HepG2 (cell line): ENCODE measurements around the gene AQP11. TPM values are rescaled to one million over a fixed set of nuclear protein-coding genes. Genes with fewer than 3 reads are reported as not detected.

Source experiments
- CBFB ChIP-seq: sonication (generic); formaldehyde crosslinking; IDR thresholded peaks from 2 replicates; pipeline ENCODE4 v1.4.0; 2020; ENCODE audit warnings: missing genetic modification reagents
- CREB1 ChIP-seq, 2 experiments: fragments of 450-650 bp in 1 of 2; IDR thresholded peaks; 2 replicates each; pipeline ENCODE4 v1.6.1; 2016 to 2017; ENCODE audit warnings: control low read depth in 1 of 2, mild to moderate bottlenecking in 1 of 2, missing compliant biosample characterization in 1 of 2, missing genetic modification characterization in 1 of 2
- PHF5A ChIP-seq: IDR thresholded peaks from one replicate; pipeline ENCODE4 v1.6.1; 2018; ENCODE audit warnings: low read depth, missing genetic modification reagents; ENCODE audit not compliant: unreplicated experiment
- RAD21 ChIP-seq: fragments of 450-650 bp; formaldehyde crosslinking; IDR thresholded peaks from 2 replicates; pipeline ENCODE4 v1.5.0; 2020; ENCODE audit warnings: mild to moderate bottlenecking
- RXRB ChIP-seq: IDR thresholded peaks from 2 replicates; pipeline ENCODE4 v1.6.1; 2016; ENCODE audit warnings: borderline replicate concordance, missing genetic modification reagents, missing compliant biosample characterization
- SKI ChIP-seq: fragments of 450-650 bp; IDR thresholded peaks from one replicate; pipeline ENCODE4 v1.6.1; 2018; ENCODE audit warnings: mild to moderate bottlenecking; ENCODE audit not compliant: partially characterized antibody
- TP53 ChIP-seq: sonication (generic); formaldehyde crosslinking; conservative IDR thresholded peaks from 2 replicates; pipeline ENCODE4 v1.4.0; 2020; ENCODE audit warnings: missing genetic modification reagents
- ZFP36L1 ChIP-seq: sonication (generic); formaldehyde crosslinking; IDR thresholded peaks from 2 replicates; pipeline ENCODE4 v1.8.0; 2022; ENCODE audit warnings: mild to moderate bottlenecking, missing genetic modification reagents, moderate library complexity
- ZNF225 ChIP-seq: sonication (generic); formaldehyde crosslinking; IDR thresholded peaks from 2 replicates; pipeline ENCODE4 v1.4.0; 2020; ENCODE audit warnings: mild to moderate bottlenecking, missing genetic modification reagents
- ZNF251 ChIP-seq: sonication (generic); formaldehyde crosslinking; IDR thresholded peaks from 2 replicates; pipeline ENCODE4 v1.9.0; 2021; ENCODE audit warnings: mild to moderate bottlenecking, missing genetic modification reagents
- ZNF34 ChIP-seq: sonication (generic); formaldehyde crosslinking; IDR thresholded peaks from 2 replicates; pipeline ENCODE4 v1.4.0; 2020; ENCODE audit warnings: mild to moderate bottlenecking, missing genetic modification reagents, borderline replicate concordance
- ZNF607 ChIP-seq: sonication (generic); formaldehyde crosslinking; IDR thresholded peaks from 2 replicates; pipeline ENCODE4 v1.5.1; 2020; ENCODE audit warnings: missing genetic modification reagents, mild to moderate bottlenecking, borderline replicate concordance
- ZNF652 ChIP-seq: IDR thresholded peaks from 2 replicates; pipeline ENCODE4 v1.6.1; 2016; ENCODE audit warnings: low read depth, borderline replicate concordance
- polyA plus RNA-seq, 8 experiments: library from polyadenylated mRNA; depleted of rRNA in 3 of 8; stranded (reverse) in 7 of 8; unstranded in 1 of 8; fragments of >200 nt; fragmentation: Illumina TruSeq in 4 of 8; extraction: Trizol in 4 of 8; gene quantifications; 2 replicates each; pipeline versions ENCODE4 v1.2.1 to v1.2.3, GENCODE V29; 2011 to 2016; ENCODE audit warnings: low read depth in 4 of 8, missing spikeins in 1 of 8, mixed read lengths in 1 of 8; ENCODE audit not compliant: insufficient read depth in 1 of 8
- total RNA-seq, 5 experiments: library from RNA; depleted of rRNA; stranded (reverse); fragments of >200 nt; fragmentation: Illumina TruSeq; extraction: Trizol; gene quantifications; 2 replicates each; pipeline ENCODE4 v1.2.3, GENCODE V29; 2016; ENCODE audit warnings: low read depth in 1 of 5
- TF ChIP-seq, protein P1 (sequence below): sonication (generic); formaldehyde crosslinking; IDR thresholded peaks from 2 replicates; pipeline ENCODE4 v1.4.0; 2020; ENCODE audit warnings: missing genetic modification reagents
- TF ChIP-seq, protein P2 (sequence below): sonication (generic); formaldehyde crosslinking; IDR thresholded peaks from 2 replicates; pipeline ENCODE4 v1.8.0; 2022; ENCODE audit warnings: mild to moderate bottlenecking, missing genetic modification reagents, moderate library complexity
- TF ChIP-seq, protein P3 (sequence below): sonication (generic); formaldehyde crosslinking; IDR thresholded peaks from 2 replicates; pipeline ENCODE4 v1.9.0; 2021; ENCODE audit warnings: missing genetic modification reagents, borderline replicate concordance
- TF ChIP-seq, protein P4 (sequence below): sonication (generic); formaldehyde crosslinking; IDR thresholded peaks from 2 replicates; pipeline ENCODE4 v1.5.1; 2020; ENCODE audit warnings: mild to moderate bottlenecking, missing genetic modification reagents, moderate library complexity

The AQP11 gene
- total and polyA plus RNA-seq, 2 of the 13 experiments (the other 11 are each of a cell fraction or from before 2014, with no cell fraction given) = 10.4 to 15.3 TPM

DNA sequence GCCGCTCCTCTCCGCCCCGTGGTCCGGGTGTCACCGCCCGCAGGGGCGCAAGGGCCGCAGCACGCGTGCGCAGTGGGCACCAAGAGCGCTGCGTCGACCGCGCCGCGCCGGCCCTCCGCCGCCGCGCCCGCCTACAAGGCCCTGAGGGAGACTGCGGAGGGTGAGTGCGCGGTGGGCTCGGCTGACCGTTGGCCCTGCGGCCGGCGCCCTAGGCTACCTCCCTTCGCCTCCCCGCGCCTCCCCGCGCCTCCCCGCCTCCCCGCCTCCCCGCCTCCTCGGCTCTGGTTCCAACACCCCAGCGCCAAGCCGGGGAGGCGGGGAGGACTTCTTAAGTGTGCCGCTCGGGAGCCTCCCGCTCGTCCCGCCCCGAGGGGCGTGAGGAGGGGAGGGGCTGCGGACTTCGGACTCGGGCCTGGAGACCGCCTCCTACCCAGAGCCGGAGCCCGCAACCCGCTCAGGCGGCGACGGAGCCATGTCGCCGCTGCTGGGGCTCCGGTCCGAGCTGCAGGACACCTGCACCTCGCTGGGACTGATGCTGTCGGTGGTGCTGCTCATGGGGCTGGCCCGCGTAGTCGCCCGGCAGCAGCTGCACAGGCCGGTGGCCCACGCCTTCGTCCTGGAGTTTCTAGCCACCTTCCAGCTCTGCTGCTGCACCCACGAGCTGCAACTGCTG, at the start of gene AQP11 (continued):
- TF ChIP-seq, protein P1, sequence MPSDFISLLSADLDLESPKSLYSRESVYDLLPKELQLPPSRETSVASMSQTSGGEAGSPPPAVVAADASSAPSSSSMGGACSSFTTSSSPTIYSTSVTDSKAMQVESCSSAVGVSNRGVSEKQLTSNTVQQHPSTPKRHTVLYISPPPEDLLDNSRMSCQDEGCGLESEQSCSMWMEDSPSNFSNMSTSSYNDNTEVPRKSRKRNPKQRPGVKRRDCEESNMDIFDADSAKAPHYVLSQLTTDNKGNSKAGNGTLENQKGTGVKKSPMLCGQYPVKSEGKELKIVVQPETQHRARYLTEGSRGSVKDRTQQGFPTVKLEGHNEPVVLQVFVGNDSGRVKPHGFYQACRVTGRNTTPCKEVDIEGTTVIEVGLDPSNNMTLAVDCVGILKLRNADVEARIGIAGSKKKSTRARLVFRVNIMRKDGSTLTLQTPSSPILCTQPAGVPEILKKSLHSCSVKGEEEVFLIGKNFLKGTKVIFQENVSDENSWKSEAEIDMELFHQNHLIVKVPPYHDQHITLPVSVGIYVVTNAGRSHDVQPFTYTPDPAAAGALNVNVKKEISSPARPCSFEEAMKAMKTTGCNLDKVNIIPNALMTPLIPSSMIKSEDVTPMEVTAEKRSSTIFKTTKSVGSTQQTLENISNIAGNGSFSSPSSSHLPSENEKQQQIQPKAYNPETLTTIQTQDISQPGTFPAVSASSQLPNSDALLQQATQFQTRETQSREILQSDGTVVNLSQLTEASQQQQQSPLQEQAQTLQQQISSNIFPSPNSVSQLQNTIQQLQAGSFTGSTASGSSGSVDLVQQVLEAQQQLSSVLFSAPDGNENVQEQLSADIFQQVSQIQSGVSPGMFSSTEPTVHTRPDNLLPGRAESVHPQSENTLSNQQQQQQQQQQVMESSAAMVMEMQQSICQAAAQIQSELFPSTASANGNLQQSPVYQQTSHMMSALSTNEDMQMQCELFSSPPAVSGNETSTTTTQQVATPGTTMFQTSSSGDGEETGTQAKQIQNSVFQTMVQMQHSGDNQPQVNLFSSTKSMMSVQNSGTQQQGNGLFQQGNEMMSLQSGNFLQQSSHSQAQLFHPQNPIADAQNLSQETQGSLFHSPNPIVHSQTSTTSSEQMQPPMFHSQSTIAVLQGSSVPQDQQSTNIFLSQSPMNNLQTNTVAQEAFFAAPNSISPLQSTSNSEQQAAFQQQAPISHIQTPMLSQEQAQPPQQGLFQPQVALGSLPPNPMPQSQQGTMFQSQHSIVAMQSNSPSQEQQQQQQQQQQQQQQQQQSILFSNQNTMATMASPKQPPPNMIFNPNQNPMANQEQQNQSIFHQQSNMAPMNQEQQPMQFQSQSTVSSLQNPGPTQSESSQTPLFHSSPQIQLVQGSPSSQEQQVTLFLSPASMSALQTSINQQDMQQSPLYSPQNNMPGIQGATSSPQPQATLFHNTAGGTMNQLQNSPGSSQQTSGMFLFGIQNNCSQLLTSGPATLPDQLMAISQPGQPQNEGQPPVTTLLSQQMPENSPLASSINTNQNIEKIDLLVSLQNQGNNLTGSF (CRISPR knock-in tag) = no peak; the same call in none of the 2 replicates
- TF ChIP-seq ZFP36L1 (CRISPR knock-in tag) (0 out of 2 replicates have a peak, but pooled peaks have one; percentile 12), CREB1 (IDR thresholded peaks at IDR 0.05) (peak; percentile 13; the same call in 1 of the 2 replicates), CREB1 (CRISPR knock-in tag; IDR thresholded peaks at IDR 0.05) (no peak), RAD21 (CRISPR knock-in tag) (peak; percentile 37; the same call in 1 of the 2 replicates), SKI (peak; percentile 69), CBFB (peak; percentile 47; the same call in 1 of the 2 replicates), ZNF652 (CRISPR knock-in tag) (no peak), ZNF34 (CRISPR knock-in tag) (no peak), TP53 (no peak), ZNF251 (CRISPR knock-in tag) (no peak), ZNF607 (peak; percentile 8; the same call in 1 of the 2 replicates), RXRB (peak; percentile 50; the same call in 1 of the 2 replicates), ZNF225 (no peak; the same call in 1 of the 2 replicates), PHF5A (CRISPR knock-in tag) (peak; percentile 42)
- TF ChIP-seq, protein P2, sequence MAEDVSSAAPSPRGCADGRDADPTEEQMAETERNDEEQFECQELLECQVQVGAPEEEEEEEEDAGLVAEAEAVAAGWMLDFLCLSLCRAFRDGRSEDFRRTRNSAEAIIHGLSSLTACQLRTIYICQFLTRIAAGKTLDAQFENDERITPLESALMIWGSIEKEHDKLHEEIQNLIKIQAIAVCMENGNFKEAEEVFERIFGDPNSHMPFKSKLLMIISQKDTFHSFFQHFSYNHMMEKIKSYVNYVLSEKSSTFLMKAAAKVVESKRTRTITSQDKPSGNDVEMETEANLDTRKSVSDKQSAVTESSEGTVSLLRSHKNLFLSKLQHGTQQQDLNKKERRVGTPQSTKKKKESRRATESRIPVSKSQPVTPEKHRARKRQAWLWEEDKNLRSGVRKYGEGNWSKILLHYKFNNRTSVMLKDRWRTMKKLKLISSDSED (CRISPR knock-in tag) = no peak
- TF ChIP-seq, protein P3, sequence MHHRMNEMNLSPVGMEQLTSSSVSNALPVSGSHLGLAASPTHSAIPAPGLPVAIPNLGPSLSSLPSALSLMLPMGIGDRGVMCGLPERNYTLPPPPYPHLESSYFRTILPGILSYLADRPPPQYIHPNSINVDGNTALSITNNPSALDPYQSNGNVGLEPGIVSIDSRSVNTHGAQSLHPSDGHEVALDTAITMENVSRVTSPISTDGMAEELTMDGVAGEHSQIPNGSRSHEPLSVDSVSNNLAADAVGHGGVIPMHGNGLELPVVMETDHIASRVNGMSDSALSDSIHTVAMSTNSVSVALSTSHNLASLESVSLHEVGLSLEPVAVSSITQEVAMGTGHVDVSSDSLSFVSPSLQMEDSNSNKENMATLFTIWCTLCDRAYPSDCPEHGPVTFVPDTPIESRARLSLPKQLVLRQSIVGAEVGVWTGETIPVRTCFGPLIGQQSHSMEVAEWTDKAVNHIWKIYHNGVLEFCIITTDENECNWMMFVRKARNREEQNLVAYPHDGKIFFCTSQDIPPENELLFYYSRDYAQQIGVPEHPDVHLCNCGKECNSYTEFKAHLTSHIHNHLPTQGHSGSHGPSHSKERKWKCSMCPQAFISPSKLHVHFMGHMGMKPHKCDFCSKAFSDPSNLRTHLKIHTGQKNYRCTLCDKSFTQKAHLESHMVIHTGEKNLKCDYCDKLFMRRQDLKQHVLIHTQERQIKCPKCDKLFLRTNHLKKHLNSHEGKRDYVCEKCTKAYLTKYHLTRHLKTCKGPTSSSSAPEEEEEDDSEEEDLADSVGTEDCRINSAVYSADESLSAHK (CRISPR knock-in tag) = no peak
- TF ChIP-seq, protein P4, sequence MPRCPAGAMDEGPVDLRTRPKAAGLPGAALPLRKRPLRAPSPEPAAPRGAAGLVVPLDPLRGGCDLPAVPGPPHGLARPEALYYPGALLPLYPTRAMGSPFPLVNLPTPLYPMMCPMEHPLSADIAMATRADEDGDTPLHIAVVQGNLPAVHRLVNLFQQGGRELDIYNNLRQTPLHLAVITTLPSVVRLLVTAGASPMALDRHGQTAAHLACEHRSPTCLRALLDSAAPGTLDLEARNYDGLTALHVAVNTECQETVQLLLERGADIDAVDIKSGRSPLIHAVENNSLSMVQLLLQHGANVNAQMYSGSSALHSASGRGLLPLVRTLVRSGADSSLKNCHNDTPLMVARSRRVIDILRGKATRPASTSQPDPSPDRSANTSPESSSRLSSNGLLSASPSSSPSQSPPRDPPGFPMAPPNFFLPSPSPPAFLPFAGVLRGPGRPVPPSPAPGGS (CRISPR knock-in tag) = peak; percentile 51; the same call in 1 of the 2 replicates
